Measurements from ENCODE around the gene BLVRA.

The BLVRA gene

GRCh38 chr7:43757073-43757720 is 1.3 kb upstream of the BLVRA start:
- TF ChIP-seq POU2F2 (IDR thresholded peaks at IDR 0.05; ENCODE audit: low read depth, low read length) (no peak), POLR2A (IDR thresholded peaks at IDR 0.05; ENCODE audit: low read depth, low read length) (no peak), PAX5 (IDR thresholded peaks at IDR 0.05; ENCODE audit: insufficient read depth, low read length, severe bottlenecking) (no peak), TAF1 (IDR thresholded peaks at IDR 0.05; ENCODE audit: low read depth, low read length) (no peak), SPI1 (IDR thresholded peaks at IDR 0.05; ENCODE audit: low read depth, low read length) (no peak)
- FAIRE-seq (no peak), DNase-seq (ENCODE audit: insufficient read length, low spot score) (no peak)

GRCh38 chr7:43758822-43759683 is 573 bp downstream of the BLVRA start:
- no peak for TF ChIP-seq PAX5 (IDR thresholded peaks at IDR 0.05; ENCODE audit: insufficient read depth, low read length, severe bottlenecking)
- FAIRE-seq (no peak), DNase-seq (ENCODE audit: insufficient read length, low spot score) (peak; percentile 46)

GRCh38 chr7:43760861-43761260 is 2.4 kb downstream of the BLVRA start:
- no peak for FAIRE-seq
- no peak for DNase-seq (ENCODE audit: insufficient read length, low spot score)
- TF ChIP-seq PAX5 (IDR thresholded peaks at IDR 0.05; ENCODE audit: insufficient read depth, low read length, severe bottlenecking), result no peak
- TF ChIP-seq POLR2A (IDR thresholded peaks at IDR 0.05; ENCODE audit: low read depth, low read length), result no peak
- TF ChIP-seq POLR2AphosphoS5 (IDR thresholded peaks at IDR 0.05; ENCODE audit: low read depth, low read length), result no peak
- TF ChIP-seq SPI1 (IDR thresholded peaks at IDR 0.05; ENCODE audit: low read depth, low read length), result no peak
- TF ChIP-seq POU2F2 (IDR thresholded peaks at IDR 0.05; ENCODE audit: low read depth, low read length), result no peak
- no peak for TF ChIP-seq TAF1 (IDR thresholded peaks at IDR 0.05; ENCODE audit: low read depth, low read length)

- no peak for DNase-seq (ENCODE audit: insufficient read length, low spot score)
- no peak for FAIRE-seq
- no peak for TF ChIP-seq POU2F2 (IDR thresholded peaks at IDR 0.05; ENCODE audit: low read depth, low read length)
- no peak for TF ChIP-seq TAF1 (IDR thresholded peaks at IDR 0.05; ENCODE audit: low read depth, low read length)
- TF ChIP-seq POLR2AphosphoS5 (IDR thresholded peaks at IDR 0.05; ENCODE audit: low read depth, low read length), result no peak
- TF ChIP-seq PAX5 (IDR thresholded peaks at IDR 0.05; ENCODE audit: insufficient read depth, low read length, severe bottlenecking), result no peak
- TF ChIP-seq POLR2A (IDR thresholded peaks at IDR 0.05; ENCODE audit: low read depth, low read length), result no peak
- no peak for TF ChIP-seq SPI1 (IDR thresholded peaks at IDR 0.05; ENCODE audit: low read depth, low read length)
Observed at GRCh38 chr7:43761382-43761781, 2.9 kb downstream of the BLVRA start.

- FAIRE-seq, result no peak
Observed at GRCh38 chr7:43761938-43762692, 3.6 kb downstream of the BLVRA start.

GRCh38 chr7:43763183-43763582 is 4.7 kb downstream of the BLVRA start:
- TF ChIP-seq TAF1 (IDR thresholded peaks at IDR 0.05; ENCODE audit: low read depth, low read length), result no peak
- TF ChIP-seq POLR2AphosphoS5 (IDR thresholded peaks at IDR 0.05; ENCODE audit: low read depth, low read length), result no peak
- no peak for TF ChIP-seq SPI1 (IDR thresholded peaks at IDR 0.05; ENCODE audit: low read depth, low read length)
- no peak for TF ChIP-seq PAX5 (IDR thresholded peaks at IDR 0.05; ENCODE audit: insufficient read depth, low read length, severe bottlenecking)
- TF ChIP-seq POLR2A (IDR thresholded peaks at IDR 0.05; ENCODE audit: low read depth, low read length), result no peak
- TF ChIP-seq POU2F2 (IDR thresholded peaks at IDR 0.05; ENCODE audit: low read depth, low read length), result no peak
- no peak for FAIRE-seq
- DNase-seq (ENCODE audit: insufficient read length, low spot score), result no peak

More at GRCh38 chr7:43761938-43762692, 3.6 kb downstream of the BLVRA start:
- no peak for TF ChIP-seq POU2F2 (IDR thresholded peaks at IDR 0.05; ENCODE audit: low read depth, low read length)
- TF ChIP-seq SPI1 (IDR thresholded peaks at IDR 0.05; ENCODE audit: low read depth, low read length), result no peak
- TF ChIP-seq POLR2AphosphoS5 (IDR thresholded peaks at IDR 0.05; ENCODE audit: low read depth, low read length), result no peak
- no peak for TF ChIP-seq PAX5 (IDR thresholded peaks at IDR 0.05; ENCODE audit: insufficient read depth, low read length, severe bottlenecking)
- no peak for TF ChIP-seq TAF1 (IDR thresholded peaks at IDR 0.05; ENCODE audit: low read depth, low read length)
- TF ChIP-seq POLR2A (IDR thresholded peaks at IDR 0.05; ENCODE audit: low read depth, low read length), result no peak
- DNase-seq (ENCODE audit: insufficient read length, low spot score), result no peak

- TF ChIP-seq POU2F2 (IDR thresholded peaks at IDR 0.05; ENCODE audit: low read depth, low read length), result peak; percentile 87; the same call in 1 of the 2 replicates
- TF ChIP-seq POLR2AphosphoS5 (IDR thresholded peaks at IDR 0.05; ENCODE audit: low read depth, low read length), result no peak
- no peak for TF ChIP-seq PAX5 (IDR thresholded peaks at IDR 0.05; ENCODE audit: insufficient read depth, low read length, severe bottlenecking)
- peak; percentile 27; the same call in 1 of the 2 replicates for TF ChIP-seq SPI1 (IDR thresholded peaks at IDR 0.05; ENCODE audit: low read depth, low read length)
- 0 out of 2 replicates have a peak, but pooled peaks have one; percentile 27 for TF ChIP-seq TAF1 (IDR thresholded peaks at IDR 0.05; ENCODE audit: low read depth, low read length)
- TF ChIP-seq POLR2A (IDR thresholded peaks at IDR 0.05; ENCODE audit: low read depth, low read length), result no peak
- DNase-seq (ENCODE audit: insufficient read length, low spot score) (peak; percentile 29), FAIRE-seq (peak; percentile 5)
Observed at GRCh38 chr7:43764039-43764761, 5.7 kb downstream of the BLVRA start.

GRCh38 chr7:43764807-43765491 is 6.5 kb downstream of the BLVRA start:
- TF ChIP-seq SPI1 (IDR thresholded peaks at IDR 0.05; ENCODE audit: low read depth, low read length) (no peak), PAX5 (IDR thresholded peaks at IDR 0.05; ENCODE audit: insufficient read depth, low read length, severe bottlenecking) (no peak), POLR2A (IDR thresholded peaks at IDR 0.05; ENCODE audit: low read depth, low read length) (no peak), POLR2AphosphoS5 (IDR thresholded peaks at IDR 0.05; ENCODE audit: low read depth, low read length) (no peak), POU2F2 (IDR thresholded peaks at IDR 0.05; ENCODE audit: low read depth, low read length) (no peak), TAF1 (IDR thresholded peaks at IDR 0.05; ENCODE audit: low read depth, low read length) (no peak)
- DNase-seq (ENCODE audit: insufficient read length, low spot score) (no peak), FAIRE-seq (no peak)
